ENCODE data around the gene PROX1. TPM values are rescaled to one million over a fixed set of nuclear protein-coding genes. Genes with fewer than 3 reads are reported as not detected.

Gene PROX1
- total and polyA plus RNA-seq, 7 donors, result 0.40 to 20.6 (median 8.3) TPM

- no peak for TF ChIP-seq CTCF (IDR thresholded peaks at IDR 0.05)
- peaks cover 0 to 1% (median 0%) of the 10 kb centered on the region in 3 donors for H3K27me3 ChIP-seq (ENCODE audit: insufficient read depth in 3 of 3, low read length in 2 of 3)
- H3K27ac ChIP-seq, result no peak overlapping the region
- no peak overlapping the region for H3K4me3 ChIP-seq
- H3K36me3 ChIP-seq (ENCODE audit: insufficient read depth in 1 of 2, low read depth in 1 of 2), result no peaks in the 10 kb centered on the region
- no peaks in the 10 kb centered on the region for H3K4me1 ChIP-seq
- no peak for DNase-seq
- no peaks in the 10 kb centered on the region for H3K9me3 ChIP-seq
- ATAC-seq, result no peak
- 40 to 58% (median 53%) methylated on average over 1 of the region's 1 CpG for WGBS, 3 donors
- intact Hi-C loops (cut with DNase I), result no loop called here
These were observed 86.7 kb downstream of the PROX1 start for GRCh38 chr1:214074477-214074876.

GRCh38 chr1:214075305-214075998 is 87.7 kb downstream of the PROX1 start:
- no peak overlapping the region for H3K27ac ChIP-seq
- WGBS, 3 donors, result 55 to 69% (median 60%) methylated on average over 5 of the region's 5 CpGs
- DNase-seq (no peak), ATAC-seq (no peak)
- intact Hi-C loops (cut with DNase I), result no loop called here
- no peaks in the 10 kb centered on the region for H3K36me3 ChIP-seq (ENCODE audit: insufficient read depth in 1 of 2, low read depth in 1 of 2)
- peaks cover 0 to 1% (median 0%) of the 10 kb centered on the region in 3 donors for H3K27me3 ChIP-seq (ENCODE audit: insufficient read depth in 3 of 3, low read length in 2 of 3)
- no peak overlapping the region for H3K4me3 ChIP-seq
- no peak for TF ChIP-seq CTCF (IDR thresholded peaks at IDR 0.05)
- no peaks in the 10 kb centered on the region for H3K9me3 ChIP-seq
- H3K4me1 ChIP-seq, result no peaks in the 10 kb centered on the region

- ATAC-seq (no peak), DNase-seq (no peak)
- intact Hi-C loops (cut with DNase I), result no loop called here
- Histone ChIP-seq H3K27me3 (ENCODE audit: insufficient read depth in 3 of 3, low read length in 2 of 3) (peaks cover 0 to 1% (median 0%) of the 10 kb centered on the region in 3 donors), H3K4me1 (no peaks in the 10 kb centered on the region), H3K4me3 (no peak overlapping the region), H3K9me3 (no peaks in the 10 kb centered on the region), H3K36me3 (ENCODE audit: insufficient read depth in 1 of 2, low read depth in 1 of 2) (no peaks in the 10 kb centered on the region), H3K27ac (no peak overlapping the region)
- TF ChIP-seq CTCF (IDR thresholded peaks at IDR 0.05), result no peak
- whole genome bisulfite sequencing, 3 donors, result 29 to 33% (median 32%) methylated on average over 16 of the region's 16 CpGs
These were observed 88.4 kb downstream of the PROX1 start for GRCh38 chr1:214075999-214076707.

GRCh38 chr1:214076708-214077065 is 88.9 kb downstream of the PROX1 start:
- TF ChIP-seq CTCF (IDR thresholded peaks at IDR 0.05), result no peak
- no peaks in the 10 kb centered on the region for H3K4me1 ChIP-seq
- no peak overlapping the region for H3K4me3 ChIP-seq
- H3K27me3 ChIP-seq (ENCODE audit: insufficient read depth in 3 of 3, low read length in 2 of 3), result peaks cover 0 to 1% (median 0%) of the 10 kb centered on the region in 3 donors
- H3K9me3 ChIP-seq, result no peaks in the 10 kb centered on the region
- WGBS, 3 donors, result 16 to 42% (median 23%) methylated on average over 7 of the region's 7 CpGs
- ATAC-seq (peak in 1 of 4 donors; percentile 60), DNase-seq (peak in 1 of 2 donors; percentile 62)
- H3K27ac ChIP-seq, result no peak overlapping the region
- no peaks in the 10 kb centered on the region for H3K36me3 ChIP-seq (ENCODE audit: insufficient read depth in 1 of 2, low read depth in 1 of 2)
- intact Hi-C loops (cut with DNase I), result no loop called here

Measured in psoas muscle (tissue), 8 donors.